ENCODE data around the gene SLC34A3. TPM values are rescaled to one million over a fixed set of nuclear protein-coding genes. Genes with fewer than 3 reads are reported as not detected.

The SLC34A3 gene
- polyA plus RNA-seq, 1 experiment, result not detected

DNA sequence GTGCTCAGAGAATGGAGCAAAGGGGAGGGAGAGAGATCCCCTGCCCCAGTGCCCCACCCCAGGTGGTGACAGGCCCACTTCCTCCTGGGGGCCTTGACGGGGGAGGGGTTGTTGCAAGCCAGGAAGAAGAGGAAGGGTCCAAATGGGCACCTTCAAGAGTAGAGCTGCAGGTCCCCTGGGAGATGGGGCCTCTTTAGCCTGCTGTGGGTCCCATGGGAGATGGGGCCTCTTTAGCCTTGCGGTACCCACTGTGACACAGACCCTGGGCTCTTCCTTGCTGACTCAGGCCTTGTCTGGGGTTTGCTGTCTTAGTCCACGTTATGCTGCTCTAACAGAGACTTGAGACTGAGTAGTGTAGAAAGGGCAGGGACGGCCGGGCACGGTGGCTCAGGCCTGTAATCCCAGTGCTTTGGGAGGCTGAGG lies 37.2 kb downstream of the SLC34A3 start:
- ChIA-PET CTCF (no interaction called here), POLR2A (interaction anchor here (0.7 to 2.6 kb wide), 2 partner anchors 10 to 27 kb away, joined by 4 to 9 read pairs; partner anchors contain the start of genes TOR4A and TUBB4B)
- Histone ChIP-seq H3K27ac (ENCODE audit: low read depth, low read length) (peak overlapping the region; percentile 57), H3K27me3 (ENCODE audit: control insufficient read depth, insufficient read depth, low read length) (no peaks in the 10 kb centered on the region), H3K9me3 (ENCODE audit: control insufficient read depth, insufficient read depth, low read length) (no peaks in the 10 kb centered on the region; the same call in 1 of the 2 replicates), H3K4me3 (ENCODE audit: low read depth, low read length) (no peak overlapping the region)
- TF ChIP-seq, protein P1, sequence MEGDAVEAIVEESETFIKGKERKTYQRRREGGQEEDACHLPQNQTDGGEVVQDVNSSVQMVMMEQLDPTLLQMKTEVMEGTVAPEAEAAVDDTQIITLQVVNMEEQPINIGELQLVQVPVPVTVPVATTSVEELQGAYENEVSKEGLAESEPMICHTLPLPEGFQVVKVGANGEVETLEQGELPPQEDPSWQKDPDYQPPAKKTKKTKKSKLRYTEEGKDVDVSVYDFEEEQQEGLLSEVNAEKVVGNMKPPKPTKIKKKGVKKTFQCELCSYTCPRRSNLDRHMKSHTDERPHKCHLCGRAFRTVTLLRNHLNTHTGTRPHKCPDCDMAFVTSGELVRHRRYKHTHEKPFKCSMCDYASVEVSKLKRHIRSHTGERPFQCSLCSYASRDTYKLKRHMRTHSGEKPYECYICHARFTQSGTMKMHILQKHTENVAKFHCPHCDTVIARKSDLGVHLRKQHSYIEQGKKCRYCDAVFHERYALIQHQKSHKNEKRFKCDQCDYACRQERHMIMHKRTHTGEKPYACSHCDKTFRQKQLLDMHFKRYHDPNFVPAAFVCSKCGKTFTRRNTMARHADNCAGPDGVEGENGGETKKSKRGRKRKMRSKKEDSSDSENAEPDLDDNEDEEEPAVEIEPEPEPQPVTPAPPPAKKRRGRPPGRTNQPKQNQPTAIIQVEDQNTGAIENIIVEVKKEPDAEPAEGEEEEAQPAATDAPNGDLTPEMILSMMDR (IDR thresholded peaks at IDR 0.05; ENCODE audit: low read depth, low read length), result no peak
- DNase-seq (ENCODE audit: low read depth, low spot score), result no peak

DNA sequence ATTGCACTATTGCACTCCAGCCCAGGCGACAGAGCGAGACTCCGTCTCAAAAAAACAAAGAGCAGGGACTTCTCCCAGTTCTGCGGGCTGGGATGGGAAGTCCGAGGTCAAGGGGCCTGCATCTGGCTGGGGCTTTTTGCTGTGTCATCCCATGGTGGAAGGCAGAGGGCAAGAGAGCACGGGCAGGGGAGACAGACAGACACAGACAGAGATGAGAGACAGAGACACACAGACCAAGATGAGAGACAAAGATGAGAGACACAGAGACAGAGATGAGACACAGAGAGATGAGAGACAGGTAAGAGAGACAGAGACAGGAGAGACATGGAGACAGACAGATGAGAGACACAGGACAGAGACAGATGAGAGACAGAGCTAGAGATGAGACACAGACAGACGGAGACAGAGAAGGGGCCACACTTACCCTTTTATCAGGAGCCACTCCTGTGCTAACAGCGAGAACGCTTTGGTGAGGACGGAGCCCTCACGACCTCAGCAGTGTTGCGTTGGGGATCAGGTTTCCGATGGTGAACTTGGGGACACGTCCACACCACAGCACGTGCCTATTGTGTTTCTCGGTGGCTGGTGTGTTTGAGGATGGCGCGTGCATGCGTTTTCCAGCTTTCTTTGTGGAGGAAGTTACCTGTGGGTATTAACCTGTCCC lies 38.0 kb downstream of the SLC34A3 start:
- no peaks in the 10 kb centered on the region for H3K27me3 ChIP-seq (ENCODE audit: control insufficient read depth, insufficient read depth, low read length)
- POLR2A ChIA-PET, result interaction anchor here (1.4 to 2.6 kb wide), 2 partner anchors 28 to 80 kb away, joined by 6 to 9 read pairs; partner anchors contain the start of genes ANAPC2, SSNA1 and TUBB4B

DNA sequence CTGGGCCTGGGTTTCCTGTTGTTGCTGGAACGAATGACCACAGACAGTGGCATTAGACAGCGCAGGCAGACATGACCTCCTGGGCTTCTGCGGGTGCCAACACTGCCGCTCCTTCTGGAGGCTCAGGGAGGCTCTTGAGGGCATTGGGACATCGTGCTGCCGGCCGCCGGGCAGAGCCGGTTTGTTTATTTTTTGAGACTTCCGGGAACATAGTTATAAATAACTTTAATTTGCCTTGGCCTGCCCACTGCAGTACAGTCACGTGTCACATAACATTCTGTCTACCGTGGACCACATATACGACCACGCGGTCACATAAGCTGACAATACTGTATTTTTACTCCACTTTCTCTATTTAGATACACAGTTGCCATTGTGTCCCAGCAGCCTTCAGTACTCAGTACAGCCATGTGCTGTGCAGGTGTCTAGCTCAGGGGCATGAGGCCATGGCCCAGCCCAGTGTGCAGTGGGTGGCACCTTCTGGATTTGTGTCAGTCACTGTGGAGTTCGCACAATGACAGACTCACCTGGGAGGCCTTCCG lies 38.6 kb downstream of the SLC34A3 start:
- TF ChIP-seq, protein P1 (IDR thresholded peaks at IDR 0.05; ENCODE audit: low read depth, low read length), result no peak
- H3K9me3 ChIP-seq (ENCODE audit: control insufficient read depth, insufficient read depth, low read length), result no peaks in the 10 kb centered on the region; the same call in 1 of the 2 replicates
- peak overlapping the region; percentile 47 for H3K27ac ChIP-seq (ENCODE audit: low read depth, low read length)
- H3K27me3 ChIP-seq (ENCODE audit: control insufficient read depth, insufficient read depth, low read length), result no peaks in the 10 kb centered on the region
- CTCF ChIA-PET, result interaction anchor here (0.8 to 1.0 kb wide), 2 partner anchors 10 to 33 kb away, joined by 3 to 4 read pairs; no protein-coding TSS in a partner anchor
- POLR2A ChIA-PET, result interaction anchor here (1.4 to 2.6 kb wide), 2 partner anchors 29 to 81 kb away, joined by 6 to 9 read pairs; partner anchors contain the start of genes ANAPC2, SSNA1 and TUBB4B
- no peak overlapping the region for H3K4me3 ChIP-seq (ENCODE audit: low read depth, low read length)
- DNase-seq (ENCODE audit: low read depth, low spot score), result no peak

More for the DNA sequence above, 38.0 kb downstream of the SLC34A3 start:
- no peaks in the 10 kb centered on the region; the same call in 1 of the 2 replicates for H3K9me3 ChIP-seq (ENCODE audit: control insufficient read depth, insufficient read depth, low read length)
- DNase-seq (ENCODE audit: low read depth, low spot score), result no peak
- H3K27ac ChIP-seq (ENCODE audit: low read depth, low read length), result peak overlapping the region; percentile 47
- H3K4me3 ChIP-seq (ENCODE audit: low read depth, low read length), result no peak overlapping the region
- TF ChIP-seq, protein P1 (IDR thresholded peaks at IDR 0.05; ENCODE audit: low read depth, low read length), result no peak
- CTCF ChIA-PET, result interaction anchor here (0.8 to 1.0 kb wide), 2 partner anchors 10 to 32 kb away, joined by 3 to 4 read pairs; no protein-coding TSS in a partner anchor

DNA sequence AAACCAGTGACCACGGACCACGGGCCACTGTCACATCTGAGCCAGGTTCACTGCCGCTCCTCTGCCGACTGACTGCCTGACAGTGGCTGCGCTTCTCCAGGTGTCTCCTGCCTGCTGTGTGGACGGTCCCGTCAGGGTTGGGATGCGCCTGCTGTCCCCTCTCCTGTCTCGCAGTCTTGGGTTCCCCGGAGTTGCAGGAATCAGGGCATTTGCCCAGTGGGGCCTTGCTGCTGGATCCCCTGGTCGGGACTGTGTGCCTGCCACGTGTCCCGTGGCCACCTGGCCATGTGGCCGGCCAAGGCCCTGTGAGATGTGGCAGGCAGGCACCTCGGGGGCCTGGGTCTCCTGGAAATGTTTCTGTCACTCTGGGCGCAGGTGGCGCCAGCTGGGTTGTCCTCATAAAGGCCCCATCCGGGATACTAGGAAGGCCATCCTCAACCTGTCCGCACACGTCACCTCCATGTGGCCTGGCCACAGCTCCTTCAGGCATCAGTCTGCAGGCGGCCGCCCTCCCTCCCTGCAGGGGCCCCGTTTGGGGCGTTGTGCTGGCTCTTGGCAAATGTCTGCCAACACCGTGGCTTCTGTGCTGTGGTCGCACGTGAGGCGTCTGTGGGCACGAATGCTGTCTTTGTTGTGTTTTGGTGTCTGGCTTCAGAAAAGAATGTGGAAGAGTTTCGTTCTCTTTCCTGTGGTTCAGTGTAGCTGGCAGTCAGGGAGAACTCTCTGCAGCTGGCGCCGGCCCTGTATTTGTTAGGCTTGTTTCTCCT lies 40.4 kb downstream of the SLC34A3 start:
- H3K9me3 ChIP-seq (ENCODE audit: control insufficient read depth, insufficient read depth, low read length), result no peaks in the 10 kb centered on the region; the same call in 1 of the 2 replicates
- no peak for DNase-seq (ENCODE audit: low read depth, low spot score)
- TF ChIP-seq, protein P1 (IDR thresholded peaks at IDR 0.05; ENCODE audit: low read depth, low read length), result no peak
- ChIA-PET CTCF (interaction anchor here (0.7 to 1.0 kb wide), 2 partner anchors 29 to 35 kb away, joined by 3 read pairs; no protein-coding TSS in a partner anchor), POLR2A (no interaction called here)
- no peaks in the 10 kb centered on the region for H3K27me3 ChIP-seq (ENCODE audit: control insufficient read depth, insufficient read depth, low read length)
- no peak overlapping the region for H3K27ac ChIP-seq (ENCODE audit: low read depth, low read length)
- H3K4me3 ChIP-seq (ENCODE audit: low read depth, low read length), result no peak overlapping the region

All from AG04450 (cell line).